GM13977 (cell line): Measurements from ENCODE around the gene SKIDA1.
"Not testable (repeated sequence)": the region's sequence is repeated elsewhere in the genome, so short reads cannot be mapped to it uniquely, and the experiment has no call there.

Source experiments
- DNase-seq: peaks from one replicate; pipeline ENCODE4 v3.0.0; 2012; ENCODE audit warnings: low spot score
- CTCF ChIP-seq: IDR thresholded peaks from 2 replicates; pipeline ENCODE4 v1.5.1; 2012; ENCODE audit warnings: mild to moderate bottlenecking, control low read depth; ENCODE audit not compliant: insufficient read depth; ENCODE audit errors: extremely low read depth, missing control alignments
- in situ Hi-C: fragments of 300-500 bp; cut with MboI; formaldehyde crosslinking; loops from one replicate; pipeline ENCODE4 v1.12.0; 2022; ENCODE audit warnings: low sequenced_read_pairs, low pct_unique_long_range_greater_than_20kb, mixed read lengths, inconsistent platforms; ENCODE audit not compliant: unreplicated experiment

The SKIDA1 gene

GRCh38 chr10:21525367-21526187 is at the start of gene SKIDA1:
Gene SKIDA1, minus strand, starts transcription at chr10:21525682. Its CDS starts 7,860 bp downstream, at chr10:21517822.
- TF ChIP-seq CTCF, result no peak
- in situ Hi-C loops, result no loop called here
- peak; percentile 63 for DNase-seq

- DNase-seq, in situ Hi-C loops: not testable (repeated sequence)
Observed at GRCh38 chr10:21574514-21574913, 49.0 kb upstream of the SKIDA1 start.

- DNase-seq, result no peak
- no peak for TF ChIP-seq CTCF
- in situ Hi-C loops, result no loop called here
Observed at GRCh38 chr10:21572578-21572977, 47.1 kb upstream of the SKIDA1 start.

GRCh38 chr10:21570761-21571521 is 45.5 kb upstream of the SKIDA1 start:
- no peak for DNase-seq
- in situ Hi-C loops, result no loop called here
- no peak for TF ChIP-seq CTCF

GRCh38 chr10:21558984-21559383 is 33.5 kb upstream of the SKIDA1 start:
- in situ Hi-C loops, result not testable (repeated sequence)

GRCh38 chr10:21556527-21556926 is 31.0 kb upstream of the SKIDA1 start:
- no peak for TF ChIP-seq CTCF
- in situ Hi-C loops, result no loop called here
- DNase-seq, result no peak

More at GRCh38 chr10:21558984-21559383, 33.5 kb upstream of the SKIDA1 start:
- DNase-seq, result not testable (repeated sequence)

GRCh38 chr10:21552638-21553037 is 27.2 kb upstream of the SKIDA1 start:
- TF ChIP-seq CTCF, result no peak
- DNase-seq, result no peak
- in situ Hi-C loops, result no loop called here
